T-cell (primary cell): ENCODE measurements around the gene ATP6V0D1. TPM values are rescaled to one million over a fixed set of nuclear protein-coding genes. Genes with fewer than 3 reads are reported as not detected.

ENCODE experiments used
- ATAC-seq, 4 experiments: fragments of 200-7000 bp in 3 of 4; fragments of 150-1000 bp in 1 of 4; cut with Tn5 transposase; replicated peaks in 1 of 4; 1 replicate in 3 of 4; 2 replicates in 1 of 4; pipeline ENCODE4 v1.10.0; 2021; ENCODE audit warnings: moderate library complexity in 3 of 4, mild to moderate bottlenecking in 2 of 4, moderate number of reproducible peaks in 1 of 4
- CTCF ChIA-PET, 2 donors: fragments of 300-600 bp; sonication (Branson Sonifier 250); formaldehyde crosslinking; loops; one replicate each; lab custom pipeline; 2022; ENCODE audit warnings: antibody characterized with exemption in 2 of 2; lab: Charles Lee
- POLR2A ChIA-PET, 2 donors: fragments of 300-600 bp; sonication (Branson Sonifier 250); formaldehyde crosslinking; loops; one replicate each; lab custom pipeline; 2022; ENCODE audit warnings: antibody characterized with exemption in 2 of 2; lab: Charles Lee
- DNase-seq, 35 experiments: peaks; one replicate each; pipeline versions ENCODE4 v3.0.0 to v3.0.0-alpha.2; 2013 to 2023
- H3K27ac ChIP-seq: one replicate; pipeline ENCODE4 v1.5.1; 2013; ENCODE audit warnings: low read length
- H3K27me3 ChIP-seq, 2 experiments: replicated peaks in 1 of 2; 1 replicate in 1 of 2; 2 replicates in 1 of 2; pipeline versions ENCODE4 v1.6.1 to v1.7.0; 2013; ENCODE audit warnings: low read length in 1 of 2, mixed read lengths in 1 of 2; ENCODE audit not compliant: control insufficient read depth in 2 of 2, insufficient read depth in 2 of 2; ENCODE audit errors: extremely low read depth in 1 of 2
- H3K36me3 ChIP-seq, 2 donors: 1 replicate in 1 of 2; 2 replicates in 1 of 2; pipeline versions ENCODE4 v1.6.1 to v1.7.0; 2013; ENCODE audit warnings: low read length in 1 of 2; ENCODE audit not compliant: control insufficient read depth in 2 of 2, insufficient read depth in 1 of 2; ENCODE audit errors: extremely low read depth in 1 of 2
- H3K4me1 ChIP-seq, 2 experiments: 1 replicate in 1 of 2; 2 replicates in 1 of 2; pipeline versions ENCODE4 v1.6.1 to v1.7.0; 2013; ENCODE audit warnings: low read length in 2 of 2, mixed read lengths in 1 of 2; ENCODE audit not compliant: insufficient read depth in 2 of 2, control insufficient read depth in 1 of 2; ENCODE audit errors: extremely low read depth in 1 of 2
- H3K4me3 ChIP-seq, 2 donors: 1 replicate in 1 of 2; 2 replicates in 1 of 2; pipeline versions ENCODE4 v1.5.1 to v1.7.0; 2013; ENCODE audit warnings: mild to moderate bottlenecking in 2 of 2, low read length in 1 of 2, moderate library complexity in 1 of 2; ENCODE audit not compliant: control insufficient read depth in 1 of 2; ENCODE audit errors: extremely low read depth in 1 of 2
- H3K9me3 ChIP-seq: 2 replicates; pipeline ENCODE4 v1.7.0; 2013
- H3K27ac Mint-ChIP-seq, 2 donors: one replicate each; pipeline ENCODE4 v1.8.0; 2020 to 2021; ENCODE audit warnings: mild to moderate bottlenecking in 2 of 2, mixed read lengths in 2 of 2
- H3K27me3 Mint-ChIP-seq, 2 donors: one replicate each; pipeline ENCODE4 v1.8.0; 2021 to 2022; ENCODE audit warnings: mixed read lengths in 2 of 2
- H3K36me3 Mint-ChIP-seq: one replicate; pipeline ENCODE4 v1.8.0; 2021; ENCODE audit warnings: mixed read lengths
- H3K4me1 Mint-ChIP-seq, 3 donors: one replicate each; pipeline ENCODE4 v1.8.0; 2020 to 2022; ENCODE audit warnings: mixed read lengths in 3 of 3, mild to moderate bottlenecking in 1 of 3
- H3K4me3 Mint-ChIP-seq, 3 donors: one replicate each; pipeline ENCODE4 v1.8.0; 2020 to 2022; ENCODE audit warnings: mild to moderate bottlenecking in 3 of 3, mixed read lengths in 3 of 3, moderate library complexity in 3 of 3
- H3K9me3 Mint-ChIP-seq, 3 donors: one replicate each; pipeline ENCODE4 v1.8.0; 2020 to 2022; ENCODE audit warnings: mixed read lengths in 3 of 3
- WGBS: methylation state at CpG from one replicate; pipeline ENCODE4 v1.1.5; 2013; ENCODE audit warnings: missing lambda C conversion rate; ENCODE audit not compliant: insufficient coverage; 5-methylcytosine and 5-hydroxymethylcytosine counted together
- total RNA-seq, 35 experiments: library from RNA in 6 of 35; stranded (reverse) in 6 of 35; fragments of 120-200 nt in 1 of 35; gene quantifications; one replicate each; pipeline versions ENCODE4 v1.2.1 to v1.2.4 and lab custom pipeline; 2013 to 2026

ATP6V0D1 gene
- total RNA-seq, 5 donors from 2014 or later (not counting 1 experiment from before 2014, with no cell fraction given), result 41.5 to 49.6 (median 45.8) TPM

GRCh38 chr16:67396159-67397035, 84.6 kb downstream of the ATP6V0D1 start:
- H3K36me3 ChIP-seq, result no peaks in the 10 kb centered on the region
- ChIA-PET POLR2A (no interaction called here), CTCF (no interaction called here)
- H3K4me3 ChIP-seq, result no peak overlapping the region
- Mint-ChIP-seq H3K4me1 (peaks cover 7 to 8% (median 8%) of the 10 kb centered on the region in 3 donors), H3K9me3 (no peaks in the 10 kb centered on the region), H3K27ac (no peak overlapping the region), H3K27me3 (peaks cover 32 to 42% of the 10 kb centered on the region in 2 donors), H3K36me3 (no peaks in the 10 kb centered on the region), H3K4me3 (no peak overlapping the region)
- WGBS, result 80% methylated on average over 24 of the region's 31 CpGs
- H3K9me3 ChIP-seq, result no peaks in the 10 kb centered on the region
- peaks cover 0 to 27% of the 10 kb centered on the region in 2 experiments for H3K4me1 ChIP-seq
- DNase-seq, result no peak
- no peak for ATAC-seq
- no peak overlapping the region for H3K27ac ChIP-seq
- peaks cover 0 to 90% of the 10 kb centered on the region in 2 experiments for H3K27me3 ChIP-seq

- ChIA-PET POLR2A (no interaction called here), CTCF (no interaction called here)
- no peak for ATAC-seq
- no peak for DNase-seq
- no peaks in the 10 kb centered on the region for H3K36me3 Mint-ChIP-seq
- peaks cover 32 to 46% of the 10 kb centered on the region in 2 donors for H3K27me3 Mint-ChIP-seq
- Histone ChIP-seq H3K4me3 (no peak overlapping the region), H3K4me1 (peaks cover 0 to 27% of the 10 kb centered on the region in 2 experiments), H3K9me3 (no peaks in the 10 kb centered on the region), H3K27ac (no peak overlapping the region), H3K36me3 (no peaks in the 10 kb centered on the region), H3K27me3 (peaks cover 0 to 90% of the 10 kb centered on the region in 2 experiments)
- H3K4me3 Mint-ChIP-seq, result peak overlapping the region in 1 of 3 donors; percentile 24
- 87% methylated on average over 12 of the region's 13 CpGs for WGBS
- H3K4me1 Mint-ChIP-seq, result peaks cover 7 to 8% (median 8%) of the 10 kb centered on the region in 3 donors
- no peak overlapping the region for H3K27ac Mint-ChIP-seq
- no peaks in the 10 kb centered on the region for H3K9me3 Mint-ChIP-seq
These were observed 85.3 kb downstream of the ATP6V0D1 start for GRCh38 chr16:67395458-67396158.

- H3K36me3 Mint-ChIP-seq, result no peaks in the 10 kb centered on the region
These were observed 85.9 kb downstream of the ATP6V0D1 start for GRCh38 chr16:67395105-67395457.

GRCh38 chr16:67394155-67395104, 86.5 kb downstream of the ATP6V0D1 start:
- Histone ChIP-seq H3K4me1 (peaks cover 0 to 25% of the 10 kb centered on the region in 2 experiments), H3K36me3 (no peaks in the 10 kb centered on the region), H3K27me3 (peaks cover 0 to 79% of the 10 kb centered on the region in 2 experiments), H3K4me3 (peak overlapping the region in 1 of 2 donors; percentile 29), H3K9me3 (no peaks in the 10 kb centered on the region), H3K27ac (no peak overlapping the region)
- ATAC-seq (peak; percentile 9 to 23 (median 18)), DNase-seq (peak in 2 of 35 experiments; percentile 12)
- no peaks in the 10 kb centered on the region for H3K9me3 Mint-ChIP-seq
- H3K27me3 Mint-ChIP-seq, result peaks cover 32 to 47% of the 10 kb centered on the region in 2 donors
- WGBS, result 7% methylated on average over 80 of the region's 88 CpGs
- no peak overlapping the region for H3K27ac Mint-ChIP-seq
- CTCF ChIA-PET, result no interaction called here
- no peaks in the 10 kb centered on the region for H3K36me3 Mint-ChIP-seq
- H3K4me1 Mint-ChIP-seq, result peaks cover 7 to 8% (median 8%) of the 10 kb centered on the region in 3 donors
- POLR2A ChIA-PET, result no interaction called here
- H3K4me3 Mint-ChIP-seq, result peak overlapping the region; percentile 47 to 71 (median 50)

More at GRCh38 chr16:67395105-67395457, 85.9 kb downstream of the ATP6V0D1 start:
- H3K36me3 ChIP-seq, result no peaks in the 10 kb centered on the region
- H3K4me1 ChIP-seq, result peaks cover 0 to 27% of the 10 kb centered on the region in 2 experiments
- peak overlapping the region in 1 of 3 donors; percentile 24 for H3K4me3 Mint-ChIP-seq
- no peak overlapping the region for H3K27ac Mint-ChIP-seq
- DNase-seq (no peak), ATAC-seq (no peak)
- CTCF ChIA-PET, result no interaction called here
- no peaks in the 10 kb centered on the region for H3K9me3 ChIP-seq
- H3K9me3 Mint-ChIP-seq, result no peaks in the 10 kb centered on the region
- H3K27me3 Mint-ChIP-seq, result peaks cover 32 to 46% of the 10 kb centered on the region in 2 donors
- H3K27ac ChIP-seq, result no peak overlapping the region
- peaks cover 7 to 8% (median 8%) of the 10 kb centered on the region in 3 donors for H3K4me1 Mint-ChIP-seq
- POLR2A ChIA-PET, result no interaction called here
- H3K27me3 ChIP-seq, result peaks cover 0 to 85% of the 10 kb centered on the region in 2 experiments
- WGBS, result 71% methylated on average over 2 of the region's 10 CpGs
- H3K4me3 ChIP-seq, result no peak overlapping the region

- ChIA-PET CTCF (no interaction called here), POLR2A (no interaction called here)
- Histone ChIP-seq H3K27ac (no peak overlapping the region), H3K4me3 (peak overlapping the region in 1 of 2 donors; percentile 29), H3K9me3 (no peaks in the 10 kb centered on the region), H3K36me3 (no peaks in the 10 kb centered on the region), H3K4me1 (peaks cover 0 to 22% of the 10 kb centered on the region in 2 experiments), H3K27me3 (peaks cover 0 to 74% of the 10 kb centered on the region in 2 experiments)
- Mint-ChIP-seq H3K9me3 (no peaks in the 10 kb centered on the region), H3K27ac (no peak overlapping the region), H3K36me3 (no peaks in the 10 kb centered on the region), H3K4me1 (peaks cover 7 to 8% (median 8%) of the 10 kb centered on the region in 3 donors), H3K27me3 (peaks cover 32 to 47% of the 10 kb centered on the region in 2 donors), H3K4me3 (peak overlapping the region; percentile 47 to 71 (median 50))
- DNase-seq (no peak), ATAC-seq (peak in 2 of 4 experiments; percentile 18 to 32)
- 17% methylated on average over 19 of the region's 20 CpGs for WGBS
These were observed 87.2 kb downstream of the ATP6V0D1 start for GRCh38 chr16:67393788-67394154.
